WTC11 (cell line): ENCODE data around the gene HIP1R. TPM values are rescaled to one million over a fixed set of nuclear protein-coding genes. Genes with fewer than 3 reads are reported as not detected.

Source experiments
- ATAC-seq: fragments of 200-7000 bp; cut with Tn5 transposase; 2 replicates; pipeline ENCODE4 v1.10.0; 2021; ENCODE audit warnings: mild to moderate bottlenecking, moderate library complexity
- CTCF ChIA-PET: fragments of 300-600 bp; sonication (Branson Sonifier 250); formaldehyde crosslinking; loops from one replicate; lab custom pipeline; 2021; ENCODE audit warnings: antibody characterized with exemption; lab: Charles Lee
- POLR2A ChIA-PET: fragments of 350-600 bp; sonication (Branson Sonifier 250); formaldehyde crosslinking; loops from one replicate; lab custom pipeline; 2021; ENCODE audit warnings: antibody characterized with exemption; lab: Charles Lee
- DNase-seq: peaks from one replicate; pipeline ENCODE4 v3.0.0; 2021; ENCODE audit warnings: low spot score
- H3K27ac Mint-ChIP-seq: 2 replicates; pipeline ENCODE4 v1.8.0; 2021; ENCODE audit warnings: mixed read lengths
- H3K27me3 Mint-ChIP-seq: 2 replicates; pipeline ENCODE4 v1.8.0; 2021; ENCODE audit warnings: low read depth, mild to moderate bottlenecking, moderate library complexity, mixed read lengths
- H3K36me3 Mint-ChIP-seq: 2 replicates; pipeline ENCODE4 v1.8.0; 2021; ENCODE audit warnings: mixed read lengths
- H3K4me1 Mint-ChIP-seq: 2 replicates; pipeline ENCODE4 v1.8.0; 2022; ENCODE audit warnings: mixed read lengths
- H3K4me3 Mint-ChIP-seq: 2 replicates; pipeline ENCODE4 v1.8.0; 2021; ENCODE audit warnings: mild to moderate bottlenecking, moderate library complexity, mixed read lengths
- H3K9me3 Mint-ChIP-seq: 2 replicates; pipeline ENCODE4 v1.8.0; 2021; ENCODE audit warnings: mixed read lengths
- FOXJ3 ChIP-seq: sonication (generic); formaldehyde crosslinking; IDR thresholded peaks from 2 replicates; pipeline ENCODE4 v1.9.0; 2021; ENCODE audit warnings: missing genetic modification reagents, mild to moderate bottlenecking, borderline replicate concordance
- GABPB1 ChIP-seq: sonication (generic); formaldehyde crosslinking; IDR thresholded peaks from 2 replicates; pipeline ENCODE4 v1.8.1; 2023; ENCODE audit warnings: mild to moderate bottlenecking, missing genetic modification reagents
- MYBL2 ChIP-seq: sonication (generic); formaldehyde crosslinking; IDR thresholded peaks from 2 replicates; pipeline ENCODE4 v1.8.1; 2023; ENCODE audit warnings: mild to moderate bottlenecking, moderate library complexity, missing genetic modification reagents
- NFATC4 ChIP-seq: fragments of 250-450 bp; sonication (Bioruptor Pico); IDR thresholded peaks from 2 replicates; pipeline ENCODE4 v1.9.0; 2021; ENCODE audit warnings: mild to moderate bottlenecking
- NFE2L1 ChIP-seq: sonication (generic); formaldehyde crosslinking; IDR thresholded peaks from 2 replicates; pipeline ENCODE4 v1.8.1; 2023; ENCODE audit warnings: missing genetic modification reagents
- NFYB ChIP-seq: sonication (generic); formaldehyde crosslinking; conservative IDR thresholded peaks from 2 replicates; pipeline ENCODE4 v1.8.0; 2022; ENCODE audit warnings: low read depth, missing genetic modification reagents
- ZBTB21 ChIP-seq: sonication (generic); formaldehyde crosslinking; IDR thresholded peaks from 2 replicates; pipeline ENCODE4 v1.8.1; 2023; ENCODE audit warnings: mild to moderate bottlenecking, missing genetic modification reagents, borderline replicate concordance
- ZNF121 ChIP-seq: sonication (generic); formaldehyde crosslinking; IDR thresholded peaks from 2 replicates; pipeline ENCODE4 v1.8.0; 2023; ENCODE audit warnings: missing genetic modification reagents
- ZNF263 ChIP-seq: sonication (generic); formaldehyde crosslinking; IDR thresholded peaks from 2 replicates; pipeline ENCODE4 v1.8.1; 2022; ENCODE audit warnings: low read depth, mild to moderate bottlenecking, moderate library complexity, missing genetic modification reagents
- ZNF317 ChIP-seq: sonication (generic); formaldehyde crosslinking; IDR thresholded peaks from 2 replicates; pipeline ENCODE4 v1.8.1; 2023; ENCODE audit warnings: low read depth, mild to moderate bottlenecking, moderate library complexity, missing genetic modification reagents, borderline replicate concordance
- ZNF416 ChIP-seq: fragments of 250-450 bp; sonication (Bioruptor Pico); IDR thresholded peaks from 2 replicates; pipeline ENCODE4 v1.9.0; 2021; ENCODE audit warnings: mild to moderate bottlenecking, inconsistent platforms
- ZNF671 ChIP-seq: fragments of 250-450 bp; sonication (Bioruptor Pico); IDR thresholded peaks from 2 replicates; pipeline ENCODE4 v1.8.0; 2021; ENCODE audit warnings: mild to moderate bottlenecking
- total RNA-seq: library from RNA; stranded (reverse); gene quantifications from 3 replicates; pipeline ENCODE4 v1.2.3, GENCODE V29; 2021
- TF ChIP-seq, protein P1 (sequence below): fragments of 250-450 bp; sonication (Bioruptor Pico); IDR thresholded peaks from 2 replicates; pipeline ENCODE4 v2.1.2; 2022; ENCODE audit warnings: mild to moderate bottlenecking, moderate library complexity
- TF ChIP-seq, protein P2 (sequence below): sonication (generic); formaldehyde crosslinking; IDR thresholded peaks from 2 replicates; pipeline ENCODE4 v1.8.1; 2022; ENCODE audit warnings: mild to moderate bottlenecking, missing genetic modification reagents, moderate library complexity, borderline replicate concordance
- TF ChIP-seq, protein P3 (sequence below): sonication (generic); formaldehyde crosslinking; IDR thresholded peaks from 2 replicates; pipeline ENCODE4 v1.8.1; 2022; ENCODE audit warnings: low read depth, missing genetic modification reagents, borderline replicate concordance
- TF ChIP-seq, protein P4 (sequence below): fragments of 250-450 bp; sonication (Bioruptor Pico); IDR thresholded peaks from 2 replicates; pipeline ENCODE4 v1.9.0; 2021; ENCODE audit warnings: mild to moderate bottlenecking
- TF ChIP-seq, protein P5 (sequence below): sonication (generic); formaldehyde crosslinking; IDR thresholded peaks from 2 replicates; pipeline ENCODE4 v1.8.1; 2023; ENCODE audit warnings: mild to moderate bottlenecking, missing genetic modification reagents, borderline replicate concordance
- TF ChIP-seq, protein P6 (sequence below): sonication (generic); formaldehyde crosslinking; IDR thresholded peaks from 2 replicates; pipeline ENCODE4 v1.8.1; 2022; ENCODE audit warnings: missing genetic modification reagents, borderline replicate concordance
- TF ChIP-seq, protein P7 (sequence below): sonication (generic); formaldehyde crosslinking; IDR thresholded peaks from 2 replicates; pipeline ENCODE4 v1.8.1; 2023; ENCODE audit warnings: mild to moderate bottlenecking, moderate library complexity, missing genetic modification reagents
- TF ChIP-seq, protein P8 (sequence below): fragments of 250-450 bp; sonication (Bioruptor Pico); IDR thresholded peaks from 2 replicates; pipeline ENCODE4 v1.8.0; 2021; ENCODE audit warnings: mild to moderate bottlenecking

Gene HIP1R
- total RNA-seq, 1 experiment from 2014 or later: 45.2 TPM

DNA sequence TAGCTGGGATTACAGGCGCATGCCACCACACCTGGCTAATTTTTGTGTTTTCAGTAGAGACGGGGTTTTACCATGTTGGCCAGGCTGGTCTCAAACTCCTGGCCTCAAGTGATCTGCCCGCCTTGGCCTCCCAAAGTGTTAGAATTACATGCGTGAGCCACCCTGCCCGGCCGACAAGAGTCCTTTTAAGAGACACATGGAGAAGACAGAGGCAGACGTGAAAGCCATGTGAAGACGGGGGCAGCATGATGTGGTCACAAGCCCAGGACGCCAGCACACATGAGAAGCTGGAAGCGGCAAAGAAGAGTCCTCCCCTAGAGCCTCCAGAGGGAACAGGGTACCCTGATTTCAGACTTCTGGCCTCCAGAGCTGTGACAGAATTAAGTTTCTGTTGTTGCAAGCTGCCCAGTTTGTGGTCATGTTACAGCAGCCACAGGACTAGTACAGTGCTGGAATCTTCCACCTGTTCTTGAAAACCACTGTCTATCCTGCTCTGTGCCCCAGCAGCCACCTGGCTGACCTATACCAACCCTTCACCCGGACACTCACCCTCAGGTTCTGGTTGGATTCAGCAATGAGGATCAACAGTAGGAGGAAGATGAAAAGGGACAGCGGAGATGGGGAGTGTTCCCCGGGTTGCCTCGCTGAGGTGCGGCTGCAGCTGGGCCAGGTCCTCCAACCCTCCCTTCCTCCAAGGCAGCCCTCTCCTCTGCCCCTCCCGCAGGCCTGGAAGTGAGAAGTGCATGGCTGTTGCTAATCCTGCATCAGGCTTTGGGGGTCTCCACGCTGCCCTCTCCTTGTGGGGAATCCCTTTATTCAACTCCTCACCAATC is 43.7 kb downstream of the HIP1R start:
- no peaks in the 10 kb centered on the region for H3K9me3 Mint-ChIP-seq
- H3K27me3 Mint-ChIP-seq: peaks cover 100% of the 10 kb centered on the region
- H3K27ac Mint-ChIP-seq: no peak overlapping the region
- H3K4me1 Mint-ChIP-seq: peaks cover 26% of the 10 kb centered on the region
- ChIA-PET CTCF (interaction anchor here (1.7 kb wide), 1 partner anchor 12 kb away, joined by 6 read pairs; no protein-coding TSS in a partner anchor), POLR2A (no interaction called here)
- ATAC-seq: no peak
- DNase-seq: no peak
- no peaks in the 10 kb centered on the region; the same call in 1 of the 2 replicates for H3K36me3 Mint-ChIP-seq
- TF ChIP-seq, protein P1, sequence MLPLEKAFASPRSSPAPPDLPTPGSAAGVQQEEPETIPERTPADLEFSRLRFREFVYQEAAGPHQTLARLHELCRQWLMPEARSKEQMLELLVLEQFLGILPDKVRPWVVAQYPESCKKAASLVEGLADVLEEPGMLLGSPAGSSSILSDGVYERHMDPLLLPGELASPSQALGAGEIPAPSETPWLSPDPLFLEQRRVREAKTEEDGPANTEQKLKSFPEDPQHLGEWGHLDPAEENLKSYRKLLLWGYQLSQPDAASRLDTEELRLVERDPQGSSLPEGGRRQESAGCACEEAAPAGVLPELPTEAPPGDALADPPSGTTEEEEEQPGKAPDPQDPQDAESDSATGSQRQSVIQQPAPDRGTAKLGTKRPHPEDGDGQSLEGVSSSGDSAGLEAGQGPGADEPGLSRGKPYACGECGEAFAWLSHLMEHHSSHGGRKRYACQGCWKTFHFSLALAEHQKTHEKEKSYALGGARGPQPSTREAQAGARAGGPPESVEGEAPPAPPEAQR (CRISPR knock-in tag): no peak
- TF ChIP-seq NFYB (CRISPR knock-in tag): no peak
- TF ChIP-seq GABPB1 (CRISPR knock-in tag): no peak
- TF ChIP-seq, protein P2, sequence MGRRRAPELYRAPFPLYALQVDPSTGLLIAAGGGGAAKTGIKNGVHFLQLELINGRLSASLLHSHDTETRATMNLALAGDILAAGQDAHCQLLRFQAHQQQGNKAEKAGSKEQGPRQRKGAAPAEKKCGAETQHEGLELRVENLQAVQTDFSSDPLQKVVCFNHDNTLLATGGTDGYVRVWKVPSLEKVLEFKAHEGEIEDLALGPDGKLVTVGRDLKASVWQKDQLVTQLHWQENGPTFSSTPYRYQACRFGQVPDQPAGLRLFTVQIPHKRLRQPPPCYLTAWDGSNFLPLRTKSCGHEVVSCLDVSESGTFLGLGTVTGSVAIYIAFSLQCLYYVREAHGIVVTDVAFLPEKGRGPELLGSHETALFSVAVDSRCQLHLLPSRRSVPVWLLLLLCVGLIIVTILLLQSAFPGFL (CRISPR knock-in tag): no peak
- no peak overlapping the region for H3K4me3 Mint-ChIP-seq

DNA sequence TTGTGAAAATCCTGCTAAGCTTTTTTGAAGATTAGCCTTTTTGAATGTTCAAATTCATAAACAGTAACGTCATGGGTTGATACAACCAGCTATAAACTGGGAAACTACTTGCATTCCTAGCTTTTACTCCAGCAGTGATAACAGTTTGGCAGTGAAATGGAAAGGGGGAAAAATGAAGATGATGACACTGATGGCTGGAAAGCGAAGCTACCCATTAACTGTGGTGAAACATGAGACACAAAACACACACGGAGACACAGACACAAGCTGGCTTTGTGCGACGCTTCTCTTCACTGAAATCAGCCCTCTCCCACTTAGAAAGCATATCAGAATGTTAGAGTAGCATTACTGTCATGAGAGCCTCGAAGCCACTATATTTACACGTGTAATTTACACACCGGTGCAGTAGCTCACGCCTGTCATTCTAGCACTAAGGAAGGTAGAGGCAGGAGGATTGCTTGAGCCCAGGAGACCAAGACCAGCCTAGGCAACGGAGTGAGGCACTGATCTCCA is 45.0 kb downstream of the HIP1R start:
- Mint-ChIP-seq H3K27ac (no peak overlapping the region), H3K9me3 (no peaks in the 10 kb centered on the region), H3K36me3 (no peaks in the 10 kb centered on the region; the same call in 1 of the 2 replicates), H3K4me1 (peaks cover 23% of the 10 kb centered on the region), H3K4me3 (no peak overlapping the region)
- no peak for ATAC-seq
- CTCF ChIA-PET: interaction anchor here (0.6 to 1.7 kb wide), 7 partner anchors 8 to 431 kb away, joined by 3 to 6 read pairs (median 4); no protein-coding TSS in a partner anchor
- POLR2A ChIA-PET: no interaction called here
- TF ChIP-seq ZNF416 (CRISPR knock-in tag) (no peak), MYBL2 (CRISPR knock-in tag) (no peak), ZNF671 (CRISPR knock-in tag) (no peak), NFATC4 (CRISPR knock-in tag) (no peak), ZNF317 (no peak), ZNF121 (no peak), FOXJ3 (CRISPR knock-in tag) (no peak), NFE2L1 (CRISPR knock-in tag) (no peak), ZBTB21 (CRISPR knock-in tag) (no peak), ZNF263 (CRISPR knock-in tag) (no peak)
- TF ChIP-seq, protein P3, sequence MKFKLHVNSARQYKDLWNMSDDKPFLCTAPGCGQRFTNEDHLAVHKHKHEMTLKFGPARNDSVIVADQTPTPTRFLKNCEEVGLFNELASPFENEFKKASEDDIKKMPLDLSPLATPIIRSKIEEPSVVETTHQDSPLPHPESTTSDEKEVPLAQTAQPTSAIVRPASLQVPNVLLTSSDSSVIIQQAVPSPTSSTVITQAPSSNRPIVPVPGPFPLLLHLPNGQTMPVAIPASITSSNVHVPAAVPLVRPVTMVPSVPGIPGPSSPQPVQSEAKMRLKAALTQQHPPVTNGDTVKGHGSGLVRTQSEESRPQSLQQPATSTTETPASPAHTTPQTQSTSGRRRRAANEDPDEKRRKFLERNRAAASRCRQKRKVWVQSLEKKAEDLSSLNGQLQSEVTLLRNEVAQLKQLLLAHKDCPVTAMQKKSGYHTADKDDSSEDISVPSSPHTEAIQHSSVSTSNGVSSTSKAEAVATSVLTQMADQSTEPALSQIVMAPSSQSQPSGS: no peak
- TF ChIP-seq, protein P4, sequence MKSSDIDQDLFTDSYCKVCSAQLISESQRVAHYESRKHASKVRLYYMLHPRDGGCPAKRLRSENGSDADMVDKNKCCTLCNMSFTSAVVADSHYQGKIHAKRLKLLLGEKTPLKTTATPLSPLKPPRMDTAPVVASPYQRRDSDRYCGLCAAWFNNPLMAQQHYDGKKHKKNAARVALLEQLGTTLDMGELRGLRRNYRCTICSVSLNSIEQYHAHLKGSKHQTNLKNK: no peak
- TF ChIP-seq, protein P5, sequence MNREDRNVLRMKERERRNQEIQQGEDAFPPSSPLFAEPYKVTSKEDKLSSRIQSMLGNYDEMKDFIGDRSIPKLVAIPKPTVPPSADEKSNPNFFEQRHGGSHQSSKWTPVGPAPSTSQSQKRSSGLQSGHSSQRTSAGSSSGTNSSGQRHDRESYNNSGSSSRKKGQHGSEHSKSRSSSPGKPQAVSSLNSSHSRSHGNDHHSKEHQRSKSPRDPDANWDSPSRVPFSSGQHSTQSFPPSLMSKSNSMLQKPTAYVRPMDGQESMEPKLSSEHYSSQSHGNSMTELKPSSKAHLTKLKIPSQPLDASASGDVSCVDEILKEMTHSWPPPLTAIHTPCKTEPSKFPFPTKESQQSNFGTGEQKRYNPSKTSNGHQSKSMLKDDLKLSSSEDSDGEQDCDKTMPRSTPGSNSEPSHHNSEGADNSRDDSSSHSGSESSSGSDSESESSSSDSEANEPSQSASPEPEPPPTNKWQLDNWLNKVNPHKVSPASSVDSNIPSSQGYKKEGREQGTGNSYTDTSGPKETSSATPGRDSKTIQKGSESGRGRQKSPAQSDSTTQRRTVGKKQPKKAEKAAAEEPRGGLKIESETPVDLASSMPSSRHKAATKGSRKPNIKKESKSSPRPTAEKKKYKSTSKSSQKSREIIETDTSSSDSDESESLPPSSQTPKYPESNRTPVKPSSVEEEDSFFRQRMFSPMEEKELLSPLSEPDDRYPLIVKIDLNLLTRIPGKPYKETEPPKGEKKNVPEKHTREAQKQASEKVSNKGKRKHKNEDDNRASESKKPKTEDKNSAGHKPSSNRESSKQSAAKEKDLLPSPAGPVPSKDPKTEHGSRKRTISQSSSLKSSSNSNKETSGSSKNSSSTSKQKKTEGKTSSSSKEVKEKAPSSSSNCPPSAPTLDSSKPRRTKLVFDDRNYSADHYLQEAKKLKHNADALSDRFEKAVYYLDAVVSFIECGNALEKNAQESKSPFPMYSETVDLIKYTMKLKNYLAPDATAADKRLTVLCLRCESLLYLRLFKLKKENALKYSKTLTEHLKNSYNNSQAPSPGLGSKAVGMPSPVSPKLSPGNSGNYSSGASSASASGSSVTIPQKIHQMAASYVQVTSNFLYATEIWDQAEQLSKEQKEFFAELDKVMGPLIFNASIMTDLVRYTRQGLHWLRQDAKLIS (CRISPR knock-in tag): no peak
- TF ChIP-seq, protein P6, sequence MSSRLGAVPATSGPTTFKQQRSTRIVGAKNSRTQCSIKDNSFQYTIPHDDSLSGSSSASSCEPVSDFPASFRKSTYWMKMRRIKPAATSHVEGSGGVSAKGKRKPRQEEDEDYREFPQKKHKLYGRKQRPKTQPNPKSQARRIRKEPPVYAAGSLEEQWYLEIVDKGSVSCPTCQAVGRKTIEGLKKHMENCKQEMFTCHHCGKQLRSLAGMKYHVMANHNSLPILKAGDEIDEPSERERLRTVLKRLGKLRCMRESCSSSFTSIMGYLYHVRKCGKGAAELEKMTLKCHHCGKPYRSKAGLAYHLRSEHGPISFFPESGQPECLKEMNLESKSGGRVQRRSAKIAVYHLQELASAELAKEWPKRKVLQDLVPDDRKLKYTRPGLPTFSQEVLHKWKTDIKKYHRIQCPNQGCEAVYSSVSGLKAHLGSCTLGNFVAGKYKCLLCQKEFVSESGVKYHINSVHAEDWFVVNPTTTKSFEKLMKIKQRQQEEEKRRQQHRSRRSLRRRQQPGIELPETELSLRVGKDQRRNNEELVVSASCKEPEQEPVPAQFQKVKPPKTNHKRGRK (CRISPR knock-in tag): no peak
- TF ChIP-seq, protein P7, sequence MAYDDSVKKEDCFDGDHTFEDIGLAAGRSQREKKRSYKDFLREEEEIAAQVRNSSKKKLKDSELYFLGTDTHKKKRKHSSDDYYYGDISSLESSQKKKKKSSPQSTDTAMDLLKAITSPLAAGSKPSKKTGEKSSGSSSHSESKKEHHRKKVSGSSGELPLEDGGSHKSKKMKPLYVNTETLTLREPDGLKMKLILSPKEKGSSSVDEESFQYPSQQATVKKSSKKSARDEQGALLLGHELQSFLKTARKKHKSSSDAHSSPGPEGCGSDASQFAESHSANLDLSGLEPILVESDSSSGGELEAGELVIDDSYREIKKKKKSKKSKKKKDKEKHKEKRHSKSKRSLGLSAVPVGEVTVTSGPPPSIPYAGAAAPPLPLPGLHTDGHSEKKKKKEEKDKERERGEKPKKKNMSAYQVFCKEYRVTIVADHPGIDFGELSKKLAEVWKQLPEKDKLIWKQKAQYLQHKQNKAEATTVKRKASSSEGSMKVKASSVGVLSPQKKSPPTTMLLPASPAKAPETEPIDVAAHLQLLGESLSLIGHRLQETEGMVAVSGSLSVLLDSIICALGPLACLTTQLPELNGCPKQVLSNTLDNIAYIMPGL (CRISPR knock-in tag): no peak
- TF ChIP-seq, protein P8, sequence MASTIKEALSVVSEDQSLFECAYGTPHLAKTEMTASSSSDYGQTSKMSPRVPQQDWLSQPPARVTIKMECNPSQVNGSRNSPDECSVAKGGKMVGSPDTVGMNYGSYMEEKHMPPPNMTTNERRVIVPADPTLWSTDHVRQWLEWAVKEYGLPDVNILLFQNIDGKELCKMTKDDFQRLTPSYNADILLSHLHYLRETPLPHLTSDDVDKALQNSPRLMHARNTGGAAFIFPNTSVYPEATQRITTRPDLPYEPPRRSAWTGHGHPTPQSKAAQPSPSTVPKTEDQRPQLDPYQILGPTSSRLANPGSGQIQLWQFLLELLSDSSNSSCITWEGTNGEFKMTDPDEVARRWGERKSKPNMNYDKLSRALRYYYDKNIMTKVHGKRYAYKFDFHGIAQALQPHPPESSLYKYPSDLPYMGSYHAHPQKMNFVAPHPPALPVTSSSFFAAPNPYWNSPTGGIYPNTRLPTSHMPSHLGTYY (CRISPR knock-in tag): no peak
- TF ChIP-seq, all 79 proteins: peak for 0
- no peak for DNase-seq
- peaks cover 100% of the 10 kb centered on the region for H3K27me3 Mint-ChIP-seq
